HEK293 (cell line): Measurements from ENCODE around the gene KRTAP1-5.

Experiments
- CTCF ChIA-PET: fragments of 350-600 bp; formaldehyde crosslinking; extraction: SDS; loops from one replicate; lab custom pipeline; 2021; ENCODE audit warnings: antibody characterized with exemption; lab: Yijun Ruan, JAX
- POLR2A ChIA-PET: fragments of 300-600 bp; formaldehyde crosslinking; extraction: SDS; loops from one replicate; lab custom pipeline; 2020; ENCODE audit warnings: antibody characterized with exemption, inconsistent platforms; lab: Yijun Ruan, JAX
- H3K27ac ChIP-seq: fragments of 200-500 bp; sonication (Bioruptor generic); 2 replicates; pipeline ENCODE4 v1.5.1; 2014; ENCODE audit warnings: low read depth, low read length, control low read depth, inconsistent platforms; ENCODE audit errors: extremely low read depth
- H3K36me3 ChIP-seq, 2 experiments: fragments of 200-500 bp in 1 of 2; sonication (Bioruptor generic) in 1 of 2; 1 replicate in 1 of 2; 2 replicates in 1 of 2; pipeline ENCODE4 v1.5.1; 2014 to 2017; ENCODE audit warnings: inconsistent platforms in 2 of 2, low read length in 2 of 2; ENCODE audit not compliant: control insufficient read depth in 2 of 2, insufficient read depth in 1 of 2
- H3K4me1 ChIP-seq: fragments of 200-500 bp; sonication (Bioruptor generic); 2 replicates; pipeline ENCODE4 v1.5.1; 2014; ENCODE audit warnings: mild to moderate bottlenecking, low read length, inconsistent platforms; ENCODE audit not compliant: control insufficient read depth, insufficient read depth
- H3K4me3 ChIP-seq: 2 replicates; pipeline ENCODE4 v1.5.1; 2011; ENCODE audit warnings: low read depth, mild to moderate bottlenecking, control low read depth, low read length, moderate library complexity
- H3K9me3 ChIP-seq: fragments of 200-500 bp; sonication (Bioruptor generic); 2 replicates; pipeline ENCODE4 v1.5.1; 2014; ENCODE audit warnings: low read depth, low read length, inconsistent platforms; ENCODE audit not compliant: control insufficient read depth, insufficient read depth
- GFI1B ChIP-seq: fragments of 450-650 bp; formaldehyde crosslinking; IDR thresholded peaks from 2 replicates; pipeline ENCODE4 v1.5.1; 2016; ENCODE audit warnings: missing biosample characterization, missing genetic modification characterization
- INSM2 ChIP-seq: fragments of 450-650 bp; formaldehyde crosslinking; IDR thresholded peaks from 2 replicates; pipeline ENCODE4 v1.5.1; 2016; ENCODE audit warnings: missing biosample characterization, missing genetic modification characterization
- KLF1 ChIP-seq: fragments of 450-650 bp; formaldehyde crosslinking; IDR thresholded peaks from 2 replicates; pipeline ENCODE4 v1.5.1; 2016; ENCODE audit warnings: missing biosample characterization, missing genetic modification characterization
- ZBTB20 ChIP-seq: fragments of 450-650 bp; formaldehyde crosslinking; IDR thresholded peaks from 2 replicates; pipeline ENCODE4 v1.5.1; 2016; ENCODE audit warnings: missing biosample characterization, missing genetic modification characterization
- ZEB2 ChIP-seq: fragments of 450-650 bp; formaldehyde crosslinking; IDR thresholded peaks from 2 replicates; pipeline ENCODE4 v1.5.1; 2016; ENCODE audit warnings: missing biosample characterization, missing genetic modification characterization
- ZFP37 ChIP-seq: fragments of 450-650 bp; formaldehyde crosslinking; IDR thresholded peaks from 2 replicates; pipeline ENCODE4 v1.5.1; 2016; ENCODE audit warnings: missing biosample characterization, missing genetic modification characterization
- ZNF10 ChIP-seq: fragments of 450-650 bp; formaldehyde crosslinking; IDR thresholded peaks from 2 replicates; pipeline ENCODE4 v1.5.1; 2017; ENCODE audit warnings: missing biosample characterization, missing genetic modification characterization
- ZNF157 ChIP-seq: fragments of 450-650 bp; formaldehyde crosslinking; IDR thresholded peaks from 2 replicates; pipeline ENCODE4 v1.5.1; 2016; ENCODE audit warnings: missing biosample characterization, missing genetic modification characterization
- ZNF211 ChIP-seq: fragments of 450-650 bp; formaldehyde crosslinking; IDR thresholded peaks from 2 replicates; pipeline ENCODE4 v1.5.1; 2016; ENCODE audit warnings: low read depth, missing biosample characterization, missing genetic modification characterization
- ZNF223 ChIP-seq: fragments of 450-650 bp; formaldehyde crosslinking; IDR thresholded peaks from 2 replicates; pipeline ENCODE4 v1.5.1; 2016; ENCODE audit warnings: missing biosample characterization, missing genetic modification characterization
- ZNF292 ChIP-seq: fragments of 450-650 bp; formaldehyde crosslinking; IDR thresholded peaks from 2 replicates; pipeline ENCODE4 v1.5.1; 2016; ENCODE audit warnings: low read depth, missing biosample characterization, missing genetic modification characterization, borderline replicate concordance
- ZNF335 ChIP-seq: fragments of 450-650 bp; formaldehyde crosslinking; conservative IDR thresholded peaks from 2 replicates; pipeline ENCODE4 v1.5.1; 2016; ENCODE audit warnings: missing biosample characterization, missing genetic modification characterization
- ZNF341 ChIP-seq: fragments of 450-650 bp; formaldehyde crosslinking; IDR thresholded peaks from 2 replicates; pipeline ENCODE4; 2016; ENCODE audit warnings: low read depth, missing biosample characterization, missing genetic modification characterization
- ZNF473 ChIP-seq: fragments of 450-650 bp; formaldehyde crosslinking; IDR thresholded peaks from 2 replicates; pipeline ENCODE4 v1.5.1; 2017; ENCODE audit warnings: missing biosample characterization, missing genetic modification characterization
- ZNF514 ChIP-seq: fragments of 450-650 bp; formaldehyde crosslinking; IDR thresholded peaks from 2 replicates; pipeline ENCODE4 v1.5.1; 2016; ENCODE audit warnings: missing biosample characterization, missing genetic modification characterization
- ZNF521 ChIP-seq: fragments of 450-650 bp; formaldehyde crosslinking; IDR thresholded peaks from 2 replicates; pipeline ENCODE4 v1.5.1; 2017; ENCODE audit warnings: missing biosample characterization, mild to moderate bottlenecking, missing genetic modification characterization
- ZNF560 ChIP-seq: fragments of 450-650 bp; formaldehyde crosslinking; IDR thresholded peaks from 2 replicates; pipeline ENCODE4 v1.5.1; 2017; ENCODE audit warnings: missing biosample characterization, missing genetic modification characterization, borderline replicate concordance
- ZNF580 ChIP-seq: fragments of 450-650 bp; formaldehyde crosslinking; IDR thresholded peaks from 2 replicates; pipeline ENCODE4 v1.5.1; 2016; ENCODE audit warnings: missing biosample characterization, missing genetic modification characterization
- ZNF626 ChIP-seq: fragments of 450-650 bp; sonication (Bioruptor Pico); formaldehyde crosslinking; IDR thresholded peaks from 2 replicates; pipeline ENCODE4 v1.5.1; 2018; ENCODE audit warnings: missing biosample characterization, missing genetic modification characterization, inconsistent platforms
- ZNF692 ChIP-seq: fragments of 450-650 bp; formaldehyde crosslinking; IDR thresholded peaks from 2 replicates; pipeline ENCODE4 v1.5.1; 2016; ENCODE audit warnings: missing biosample characterization, missing genetic modification characterization
- TF ChIP-seq, protein P1 (sequence below): fragments of 450-650 bp; formaldehyde crosslinking; IDR thresholded peaks from 2 replicates; pipeline ENCODE4 v1.5.1; 2016; ENCODE audit warnings: missing biosample characterization, missing genetic modification characterization
- TF ChIP-seq, protein P2 (sequence below): fragments of 450-650 bp; formaldehyde crosslinking; optimal IDR thresholded peaks from 2 replicates; pipeline ENCODE3; 2016; ENCODE audit warnings: missing biosample characterization, mild to moderate bottlenecking, missing genetic modification characterization

The KRTAP1-5 gene

GRCh38 chr17:41020336-41020735 lies 6.7 kb downstream of the KRTAP1-5 start:
- CTCF ChIA-PET: interaction anchor here (0.6 to 1.4 kb wide), 2 partner anchors 55 to 177 kb away, joined by 3 to 5 read pairs; no protein-coding TSS in a partner anchor
- POLR2A ChIA-PET: no interaction called here

GRCh38 chr17:41019415-41019814 lies 7.6 kb downstream of the KRTAP1-5 start:
- CTCF ChIA-PET: interaction anchor here (0.6 to 1.4 kb wide), 3 partner anchors 54 to 569 kb away, joined by 3 to 4 read pairs (median 3); no protein-coding TSS in a partner anchor
- no peak for TF ChIP-seq ZNF10 (tag by site-specific recombination)
- TF ChIP-seq ZNF341 (tag by site-specific recombination): no peak
- TF ChIP-seq KLF1 (tag by site-specific recombination): no peak
- TF ChIP-seq, protein P1, sequence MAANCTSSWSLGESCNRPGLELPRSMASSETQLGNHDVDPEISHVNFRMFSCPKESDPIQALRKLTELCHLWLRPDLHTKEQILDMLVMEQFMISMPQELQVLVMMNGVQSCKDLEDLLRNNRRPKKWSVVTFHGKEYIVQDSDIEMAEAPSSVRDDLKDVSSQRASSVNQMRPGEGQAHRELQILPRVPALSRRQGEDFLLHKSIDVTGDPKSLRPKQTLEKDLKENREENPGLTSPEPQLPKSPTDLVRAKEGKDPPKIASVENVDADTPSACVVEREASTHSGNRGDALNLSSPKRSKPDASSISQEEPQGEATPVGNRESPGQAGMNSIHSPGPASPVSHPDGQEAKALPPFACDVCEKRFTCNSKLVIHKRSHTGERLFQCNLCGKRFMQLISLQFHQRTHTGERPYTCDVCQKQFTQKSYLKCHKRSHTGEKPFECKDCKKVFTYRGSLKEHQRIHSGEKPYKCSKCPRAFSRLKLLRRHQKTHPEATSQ: no peak
- TF ChIP-seq ZNF626: no peak
- no peak for TF ChIP-seq ZNF335 (tag by site-specific recombination)
- no peak for TF ChIP-seq ZNF292 (tag by site-specific recombination)
- no peak for TF ChIP-seq ZFP37 (tag by site-specific recombination)
- no peak for TF ChIP-seq ZNF473 (tag by site-specific recombination)
- no peak for TF ChIP-seq ZNF521 (tag by site-specific recombination)
- TF ChIP-seq ZNF580 (tag by site-specific recombination): no peak
- TF ChIP-seq ZBTB20 (tag by site-specific recombination): no peak
- TF ChIP-seq INSM2 (tag by site-specific recombination): no peak
- no peak for TF ChIP-seq ZEB2
- TF ChIP-seq ZNF514 (tag by site-specific recombination): no peak
- TF ChIP-seq ZNF223 (tag by site-specific recombination): no peak
- TF ChIP-seq, protein P2, sequence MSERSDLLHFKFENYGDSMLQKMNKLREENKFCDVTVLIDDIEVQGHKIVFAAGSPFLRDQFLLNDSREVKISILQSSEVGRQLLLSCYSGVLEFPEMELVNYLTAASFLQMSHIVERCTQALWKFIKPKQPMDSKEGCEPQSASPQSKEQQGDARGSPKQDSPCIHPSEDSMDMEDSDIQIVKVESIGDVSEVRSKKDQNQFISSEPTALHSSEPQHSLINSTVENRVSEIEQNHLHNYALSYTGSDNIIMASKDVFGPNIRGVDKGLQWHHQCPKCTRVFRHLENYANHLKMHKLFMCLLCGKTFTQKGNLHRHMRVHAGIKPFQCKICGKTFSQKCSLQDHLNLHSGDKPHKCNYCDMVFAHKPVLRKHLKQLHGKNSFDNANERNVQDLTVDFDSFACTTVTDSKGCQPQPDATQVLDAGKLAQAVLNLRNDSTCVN (tag by site-specific recombination): no peak
- TF ChIP-seq ZNF560 (tag by site-specific recombination): no peak
- no peak for TF ChIP-seq GFI1B
- TF ChIP-seq, all 188 proteins: peak for 0
- H3K27ac ChIP-seq: no peak overlapping the region
- no peaks in the 10 kb centered on the region for H3K4me1 ChIP-seq
- POLR2A ChIA-PET: no interaction called here
- H3K4me3 ChIP-seq: no peak overlapping the region
- no peaks in the 10 kb centered on the region for H3K9me3 ChIP-seq
- H3K36me3 ChIP-seq: no peaks in the 10 kb centered on the region

More at GRCh38 chr17:41020336-41020735, 6.7 kb downstream of the KRTAP1-5 start:
- Histone ChIP-seq H3K4me1 (no peaks in the 10 kb centered on the region), H3K9me3 (no peaks in the 10 kb centered on the region), H3K4me3 (no peak overlapping the region), H3K36me3 (no peaks in the 10 kb centered on the region), H3K27ac (no peak overlapping the region)
- TF ChIP-seq ZNF211 (no peak), ZNF157 (tag by site-specific recombination) (peak; percentile 74), ZNF692 (tag by site-specific recombination) (no peak)
